IMR-90 (cell line): ENCODE data around the gene CFAP210. TPM values are rescaled to one million over a fixed set of nuclear protein-coding genes. Genes with fewer than 3 reads are reported as not detected.

ENCODE experiments used
- ATAC-seq: fragments of 200-7000 bp; cut with Tn5 transposase; 2 replicates; pipeline ENCODE4 v1.9.1; 2020; ENCODE audit warnings: low read depth, mild to moderate bottlenecking, moderate library complexity
- BruUV-seq: library from RNA; stranded (reverse); fragments of 400-500 nt; replicated peaks from 2 replicates; lab custom pipeline; 2021; lab: Mats Ljungman, UMichigan
- CTCF ChIA-PET: fragments of 300-600 bp; formaldehyde crosslinking; extraction: SDS; loops from one replicate; lab custom pipeline; 2021; ENCODE audit warnings: antibody characterized with exemption; lab: Yijun Ruan, JAX
- POLR2A ChIA-PET: fragments of 300-600 bp; sonication (Branson Sonifier 250); formaldehyde crosslinking; loops from one replicate; lab custom pipeline; 2022; ENCODE audit warnings: antibody characterized with exemption; ENCODE audit not compliant: unreplicated experiment; lab: Charles Lee
- DNase-seq: peaks from one replicate; pipeline ENCODE4 v3.0.0; 2013
- H2AFZ ChIP-seq: replicated peaks from 2 replicates; pipeline ENCODE3; 2013; ENCODE audit warnings: low read length, mild to moderate bottlenecking; ENCODE audit not compliant: poor library complexity
- H2AK5ac ChIP-seq: 2 replicates; pipeline ENCODE4 v1.6.1; 2013; ENCODE audit warnings: low read depth, low read length, inconsistent platforms
- H2AK9ac ChIP-seq: replicated peaks from 2 replicates; pipeline ENCODE3; 2013; ENCODE audit warnings: mild to moderate bottlenecking, low read depth, low read length, moderate library complexity; ENCODE audit not compliant: poor library complexity
- H2BK120ac ChIP-seq: 2 replicates; pipeline ENCODE4 v1.6.1; 2013; ENCODE audit warnings: low read depth, low read length, inconsistent platforms
- H2BK15ac ChIP-seq: 3 replicates; pipeline ENCODE4 v1.6.1; 2013; ENCODE audit warnings: low read depth, low read length, inconsistent platforms
- H2BK20ac ChIP-seq: 2 replicates; pipeline ENCODE4 v1.6.1; 2013; ENCODE audit warnings: low read depth, mild to moderate bottlenecking, inconsistent platforms, low read length, moderate library complexity
- H2BK5ac ChIP-seq: 2 replicates; pipeline ENCODE4 v1.6.1; 2013; ENCODE audit warnings: mild to moderate bottlenecking, low read depth, low read length, inconsistent platforms; ENCODE audit not compliant: poor library complexity, severe bottlenecking
- H3K14ac ChIP-seq: replicated peaks from 2 replicates; pipeline ENCODE4 v1.6.1; 2013; ENCODE audit warnings: low read depth, low read length, inconsistent platforms
- H3K18ac ChIP-seq: 2 replicates; pipeline ENCODE4 v1.6.1; 2013; ENCODE audit warnings: low read depth, low read length, control low read depth
- H3K23ac ChIP-seq: 2 replicates; pipeline ENCODE4 v1.6.1; 2013; ENCODE audit warnings: low read depth, low read length, inconsistent platforms
- H3K27ac ChIP-seq: 2 replicates; pipeline ENCODE4 v1.5.1; 2013; ENCODE audit warnings: mild to moderate bottlenecking, control low read depth, low read length; ENCODE audit not compliant: insufficient read depth
- H3K27me3 ChIP-seq: 2 replicates; pipeline ENCODE4 v1.6.1; 2013; ENCODE audit warnings: low read length; ENCODE audit not compliant: control insufficient read depth, insufficient read depth
- H3K36me3 ChIP-seq: 2 replicates; pipeline ENCODE4 v1.6.1; 2013; ENCODE audit warnings: low read length, mixed read lengths; ENCODE audit not compliant: control insufficient read depth, insufficient read depth
- H3K4ac ChIP-seq: 2 replicates; pipeline ENCODE4 v1.6.1; 2013; ENCODE audit warnings: low read depth, low read length, inconsistent platforms
- H3K4me1 ChIP-seq: 2 replicates; pipeline ENCODE4 v1.6.1; 2013; ENCODE audit warnings: low read length, mixed read lengths; ENCODE audit not compliant: control insufficient read depth, insufficient read depth
- H3K4me2 ChIP-seq: 2 replicates; pipeline ENCODE4 v1.6.1; 2013; ENCODE audit warnings: low read depth, mild to moderate bottlenecking, control low read depth, low read length, moderate library complexity
- H3K4me3 ChIP-seq: 2 replicates; pipeline ENCODE4 v1.5.1; 2013; ENCODE audit warnings: low read depth, mild to moderate bottlenecking, control low read depth, low read length, moderate library complexity; ENCODE audit not compliant: insufficient read depth
- H3K56ac ChIP-seq: 2 replicates; pipeline ENCODE4 v1.6.1; 2013; ENCODE audit warnings: low read length, inconsistent platforms; ENCODE audit not compliant: insufficient read depth; ENCODE audit errors: extremely low read depth
- H3K79me1 ChIP-seq, 2 experiments: 2 replicates each; pipeline ENCODE4 v1.6.1; 2013; ENCODE audit warnings: low read length in 2 of 2, inconsistent platforms in 1 of 2, low read depth in 1 of 2
- H3K9ac ChIP-seq: 2 replicates; pipeline ENCODE4 v1.6.1; 2013; ENCODE audit warnings: low read depth, low read length, control low read depth
- H3K9me1 ChIP-seq: 2 replicates; pipeline ENCODE4 v1.6.1; 2013; ENCODE audit warnings: low read length, inconsistent platforms; ENCODE audit not compliant: insufficient read depth
- H3K9me3 ChIP-seq: 2 replicates; pipeline ENCODE4 v1.6.1; 2013; ENCODE audit warnings: low read length; ENCODE audit not compliant: control insufficient read depth, insufficient read depth
- H4K20me1 ChIP-seq: 2 replicates; pipeline ENCODE4 v1.6.1; 2013; ENCODE audit warnings: low read length, inconsistent platforms; ENCODE audit not compliant: insufficient read depth
- H4K5ac ChIP-seq: 2 replicates; pipeline ENCODE4 v1.6.1; 2013; ENCODE audit warnings: mild to moderate bottlenecking, low read depth, low read length, control low read depth
- H4K8ac ChIP-seq, 2 experiments: 2 replicates each; pipeline ENCODE4 v1.6.1; 2013; ENCODE audit warnings: low read depth in 2 of 2, low read length in 2 of 2, control low read depth in 1 of 2, inconsistent platforms in 1 of 2
- H4K91ac ChIP-seq: 2 replicates; pipeline ENCODE4 v1.6.1; 2013; ENCODE audit warnings: low read depth, low read length, inconsistent platforms; ENCODE audit not compliant: insufficient read depth
- BHLHE40 ChIP-seq: fragments of 150-350 bp; IDR thresholded peaks from 2 replicates; pipeline ENCODE4 v1.6.1; 2016; ENCODE audit warnings: mild to moderate bottlenecking, low read depth, low read length
- CEBPB ChIP-seq: IDR thresholded peaks from 2 replicates; pipeline ENCODE4 v1.6.1; 2012; ENCODE audit warnings: low read depth, low read length, improper control_type of control experiment
- CHD1 ChIP-seq: IDR thresholded peaks from 2 replicates; pipeline ENCODE4 v1.6.1; 2012; ENCODE audit warnings: low read depth, low read length, improper control_type of control experiment
- CTCF ChIP-seq: conservative IDR thresholded peaks from 2 replicates; pipeline ENCODE4 v1.5.1; 2012; ENCODE audit warnings: mild to moderate bottlenecking, low read depth, low read length, improper control_type of control experiment
- FOS ChIP-seq: fragments of 150-350 bp; IDR thresholded peaks from 2 replicates; pipeline ENCODE4 v1.6.1; 2016; ENCODE audit warnings: low read depth, low read length
- MXI1 ChIP-seq: IDR thresholded peaks from 2 replicates; pipeline ENCODE4 v1.6.1; 2012; ENCODE audit warnings: low read depth, mild to moderate bottlenecking, low read length, moderate library complexity, borderline replicate concordance
- NFE2L2 ChIP-seq: fragments of 150-350 bp; IDR thresholded peaks from 2 replicates; pipeline ENCODE4 v1.6.1; 2016; ENCODE audit warnings: low read depth, mild to moderate bottlenecking, low read length
- POLR2A ChIP-seq: IDR thresholded peaks from 2 replicates; pipeline ENCODE4 v1.6.1; 2012; ENCODE audit warnings: mild to moderate bottlenecking, low read depth, low read length
- RCOR1 ChIP-seq: IDR thresholded peaks from 2 replicates; pipeline ENCODE4 v1.6.1; 2012; ENCODE audit warnings: mild to moderate bottlenecking, low read length, improper control_type of control experiment; ENCODE audit not compliant: insufficient replicate concordance
- RFX5 ChIP-seq: IDR thresholded peaks from 2 replicates; pipeline ENCODE4 v1.8.0; 2012; ENCODE audit warnings: low read depth, mild to moderate bottlenecking, low read length, moderate library complexity
- SMC3 ChIP-seq: fragments of 150-350 bp; IDR thresholded peaks from 2 replicates; pipeline ENCODE4 v1.6.1; 2016; ENCODE audit warnings: low read depth, mild to moderate bottlenecking, antibody characterized with exemption, low read length, moderate library complexity
- USF2 ChIP-seq: fragments of 150-350 bp; IDR thresholded peaks from 2 replicates; pipeline ENCODE4 v1.6.1; 2017; ENCODE audit warnings: mild to moderate bottlenecking, antibody characterized with exemption, low read length, low read depth
- WGBS, 2 experiments: methylation state at CpG; one replicate each; pipeline versions ENCODE4 v1.1.5 to v1.1.7; 2013; ENCODE audit warnings: missing lambda C conversion rate in 2 of 2; ENCODE audit not compliant: insufficient read length in 1 of 2; ENCODE audit errors: extremely low coverage in 2 of 2; 5-methylcytosine and 5-hydroxymethylcytosine counted together
- dilution Hi-C: fragments of 300-500 bp; cut with HindIII; formaldehyde crosslinking; loops from one replicate; pipeline ENCODE4 v1.14.3; 2018; ENCODE audit warnings: low sequenced_read_pairs; ENCODE audit not compliant: unreplicated experiment
- in situ Hi-C: fragments of 300-500 bp; cut with MboI; formaldehyde crosslinking; loops from 3 replicates; pipeline ENCODE4 v1.14.3; 2019; ENCODE audit warnings: low sequenced_read_pairs, inconsistent platforms, mixed read lengths
- intact Hi-C: fragments of 100-400 bp; cut with micrococcal nuclease; formaldehyde crosslinking; loops from 2 replicates; pipeline ENCODE4 v1.10.0; 2022
- polyA plus RNA-seq, 3 experiments: library from polyadenylated mRNA; depleted of rRNA; stranded (reverse); fragments of >200 nt; gene quantifications; 2 replicates each; pipeline ENCODE4 v1.2.3, GENCODE V29; 2012; ENCODE audit warnings: low replicate concordance in 1 of 3
- total RNA-seq: library from RNA; depleted of rRNA; stranded (reverse); fragments of >200 nt; gene quantifications from 2 replicates; pipeline ENCODE4 v1.2.3, GENCODE V29; 2012

CFAP210 gene
- total and polyA plus RNA-seq, 2 of the 4 experiments (the other 2 are of a cell fraction): not detected

- H4K8ac ChIP-seq: no peak overlapping the region
- no peak overlapping the region for H4K91ac ChIP-seq
- no peak for ATAC-seq
- no peaks in the 10 kb centered on the region for H3K4me1 ChIP-seq
- H2AFZ ChIP-seq: no peak overlapping the region
- H3K79me1 ChIP-seq: no peaks in the 10 kb centered on the region
- H3K4me3 ChIP-seq: no peak overlapping the region
- intact Hi-C loops: no loop called here
- 86% methylated on average over 1 of the region's 2 CpGs; no CpG with 5 or more reads in 1 of the 2 experiments for WGBS, 2 experiments
- no peaks in the 10 kb centered on the region for H3K36me3 ChIP-seq
- no peak overlapping the region for H3K9ac ChIP-seq
- dilution Hi-C loops: no loop called here
- no TSS peak for BruUV-seq
- no peak overlapping the region for H3K27ac ChIP-seq
- no peak overlapping the region for H3K4me2 ChIP-seq
- H3K56ac ChIP-seq: no peak overlapping the region
- H2AK5ac ChIP-seq: no peak overlapping the region
- ChIA-PET CTCF (no interaction called here), POLR2A (no interaction called here)
- in situ Hi-C loops: no loop called here
- H2BK15ac ChIP-seq: no peak overlapping the region
- H3K4ac ChIP-seq: no peak overlapping the region
- TF ChIP-seq CHD1 (no peak), BHLHE40 (no peak), MXI1 (no peak), RFX5 (no peak), CTCF (no peak), CEBPB (no peak), FOS (no peak), NFE2L2 (no peak), USF2 (no peak), RCOR1 (no peak), POLR2A (no peak), SMC3 (no peak)
- H4K20me1 ChIP-seq: no peaks in the 10 kb centered on the region
- H2BK5ac ChIP-seq: no peak overlapping the region
- H3K9me3 ChIP-seq: no peaks in the 10 kb centered on the region
- H3K23ac ChIP-seq: no peak overlapping the region
- no peak overlapping the region for H3K18ac ChIP-seq
- no peak overlapping the region for H2BK20ac ChIP-seq
- H3K9me1 ChIP-seq: no peaks in the 10 kb centered on the region
- no peak overlapping the region for H3K14ac ChIP-seq
- no peak for DNase-seq
- H4K5ac ChIP-seq: no peak overlapping the region
- no peak overlapping the region for H2AK9ac ChIP-seq
- H3K27me3 ChIP-seq: 0 out of 2 replicates have a peak, but pooled peaks cover 1% of the 10 kb centered on the region
- no peak overlapping the region for H2BK120ac ChIP-seq
Observed at GRCh38 chr2:169673921-169674320, 20.3 kb downstream of the CFAP210 start.
